A549 (cell line): ENCODE data around the gene DNAH17.

Experiments used
- BCL3 ChIP-seq: fragments of >200 bp; sonication (Bioruptor Twin); formaldehyde crosslinking; IDR thresholded peaks from 3 replicates; pipeline ENCODE4 v1.6.1; 2016
- CBX8 ChIP-seq: fragments of 200-600 bp; sonication (generic); IDR thresholded peaks from 2 replicates; pipeline ENCODE4 v1.6.1; 2016
- CTCF ChIP-seq: fragments of >200 bp; sonication (Bioruptor Twin); formaldehyde crosslinking; IDR thresholded peaks from 3 replicates; pipeline ENCODE4 v1.5.1; 2016
- ELK1 ChIP-seq: fragments of 150-350 bp; IDR thresholded peaks from 2 replicates; pipeline ENCODE4 v1.6.1; 2014; ENCODE audit warnings: low read depth, mild to moderate bottlenecking, low read length
- EP300 ChIP-seq, 2 experiments: fragments of >200 bp; sonication (Bioruptor Twin); formaldehyde crosslinking; IDR thresholded peaks; 2 replicates in 1 of 2; 3 replicates in 1 of 2; pipeline ENCODE4 v1.6.1; 2016 to 2017
- JUN ChIP-seq, 2 experiments: fragments of >200 bp; sonication (Bioruptor Twin); formaldehyde crosslinking; IDR thresholded peaks; 2 replicates in 1 of 2; 3 replicates in 1 of 2; pipeline ENCODE4 v1.6.1; 2016 to 2017
- KDM1A ChIP-seq: fragments of 200-600 bp; sonication (generic); IDR thresholded peaks from 2 replicates; pipeline ENCODE4 v1.6.1; 2016; ENCODE audit warnings: low read depth, mild to moderate bottlenecking
- KDM5A ChIP-seq: fragments of 200-600 bp; sonication (generic); IDR thresholded peaks from 2 replicates; pipeline ENCODE4 v1.6.1; 2016; ENCODE audit warnings: antibody characterized with exemption, mild to moderate bottlenecking
- NR3C1 ChIP-seq: fragments of >200 bp; sonication (Bioruptor Twin); formaldehyde crosslinking; IDR thresholded peaks from 3 replicates; pipeline ENCODE4 v1.6.1; 2017
- POLR2A ChIP-seq: IDR thresholded peaks from 2 replicates; pipeline ENCODE4 v1.6.1; 2012; ENCODE audit warnings: mild to moderate bottlenecking, low read length
- RAD21 ChIP-seq, 2 experiments: fragments of >200 bp in 1 of 2; sonication (Bioruptor Twin) in 1 of 2; formaldehyde crosslinking in 1 of 2; IDR thresholded peaks in 1 of 2; conservative IDR thresholded peaks in 1 of 2; 2 replicates in 1 of 2; 3 replicates in 1 of 2; pipeline ENCODE4 v1.6.1; 2012 to 2018; ENCODE audit warnings: inconsistent platforms in 1 of 2
- REST ChIP-seq: fragments of 200-600 bp; sonication (generic); IDR thresholded peaks from 2 replicates; pipeline ENCODE4 v1.6.1; 2016; ENCODE audit warnings: antibody characterized with exemption, mild to moderate bottlenecking, moderate library complexity
- SREBF2 ChIP-seq: fragments of 450-650 bp; IDR thresholded peaks from 2 replicates; pipeline ENCODE4 v1.6.1; 2014; ENCODE audit warnings: mild to moderate bottlenecking, moderate library complexity
- USF2 ChIP-seq: fragments of 450-650 bp; IDR thresholded peaks from 2 replicates; pipeline ENCODE4 v1.6.1; 2014; ENCODE audit warnings: antibody characterized with exemption

- TF ChIP-seq CTCF (no peak), POLR2A (no peak), CBX8 (no peak), KDM1A (no peak), BCL3 (no peak), REST (no peak), KDM5A (no peak), ELK1 (no peak), USF2 (no peak), SREBF2 (no peak), EP300 (IDR thresholded peaks at IDR 0.05) (no peak), RAD21 (conservative IDR thresholded peaks at IDR 0.05 in 1 of 2, IDR thresholded peaks at IDR 0.05 in 1 of 2) (no peak), NR3C1 (no peak), JUN (IDR thresholded peaks at IDR 0.05) (no peak)
Measured at GRCh38 chr17:78399028-78399692, 178.0 kb downstream of the DNAH17 start.
